NCI-H510A treated with DMSO at 0.1 percent for 48 hours (cell line): Measurements from ENCODE around the gene MCF2L.
A peak's percentile ranks its signal among the peaks of the same experiment; 100 is the strongest.
"Not testable (repeated sequence)": the region's sequence is repeated elsewhere in the genome, so short reads cannot be mapped to it uniquely, and the experiment has no call there.

Experiments used
- DNase-seq: peaks from one replicate; lab custom pipeline; 2025; lab: John Stamatoyannopoulos, UW

Gene MCF2L

DNA sequence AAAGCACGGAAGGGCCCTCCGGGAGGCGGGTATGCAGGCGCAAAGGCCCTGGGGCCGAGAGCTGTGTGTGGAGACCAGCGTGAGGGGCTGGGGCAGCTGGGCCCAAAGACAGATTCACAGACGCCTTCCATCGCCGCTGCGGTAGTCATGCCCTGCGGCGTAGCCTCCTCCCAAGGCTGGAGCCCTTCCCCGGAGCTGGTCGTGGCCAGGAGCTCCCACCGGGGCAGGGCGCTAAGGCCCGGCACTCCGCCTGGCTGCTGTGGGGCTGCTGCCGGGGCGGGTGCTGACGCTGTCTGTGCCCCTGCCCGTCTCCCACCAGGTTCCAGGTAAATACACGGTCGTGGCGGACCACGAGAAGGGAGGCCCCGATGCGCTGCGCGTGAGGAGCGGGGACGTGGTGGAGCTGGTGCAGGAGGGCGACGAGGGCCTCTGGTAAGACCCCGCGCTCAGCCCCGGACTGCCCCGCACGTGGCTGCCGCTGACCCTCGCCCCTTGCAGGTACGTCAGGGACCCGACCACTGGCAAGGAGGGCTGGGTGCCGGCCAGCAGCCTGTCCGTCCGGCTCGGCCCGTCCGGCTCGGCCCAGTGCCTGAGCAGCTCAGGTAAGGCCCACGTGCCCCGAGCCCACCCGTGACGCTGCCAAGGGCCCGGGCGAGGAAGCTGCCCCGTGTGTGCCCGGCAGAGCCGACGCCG is 127.2 kb downstream of the MCF2L start:
- DNase-seq = no peak

GRCh38 chr13:113096745-113097305 is 127.8 kb downstream of the MCF2L start:
- DNase-seq = no peak

GRCh38 chr13:113097651-113098050 is 128.6 kb downstream of the MCF2L start:
- DNase-seq = no peak

DNA sequence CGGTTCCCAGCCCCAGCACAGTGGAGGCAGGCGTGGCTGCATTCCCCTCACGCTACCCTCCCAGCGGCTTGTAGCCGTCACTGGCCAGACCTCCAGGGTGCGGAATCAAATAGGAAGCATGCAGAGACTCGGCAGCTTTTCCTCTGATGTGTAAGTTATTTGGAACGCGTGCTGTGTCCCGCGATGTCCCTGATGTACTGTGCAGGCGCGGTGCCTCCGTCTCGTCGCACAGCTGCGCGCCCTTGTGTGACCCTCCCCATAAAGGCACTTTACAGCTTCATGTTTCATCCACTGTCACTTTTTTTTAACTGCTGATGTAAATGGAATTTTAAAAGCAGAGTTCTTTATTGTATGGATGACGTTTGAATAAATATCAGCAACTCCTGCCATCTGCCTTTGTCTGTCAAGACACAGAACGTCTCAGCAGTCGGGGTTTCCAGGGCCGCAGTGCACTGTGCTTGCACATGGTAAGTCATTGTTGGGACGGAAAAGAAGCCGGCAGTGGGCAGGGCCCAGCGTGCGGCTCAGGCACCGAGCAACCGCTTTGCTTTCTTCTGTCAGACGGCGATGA is 129.2 kb downstream of the MCF2L start:
- no peak for DNase-seq

GRCh38 chr13:113099142-113099541 is 130.1 kb downstream of the MCF2L start:
- DNase-seq = no peak

DNA sequence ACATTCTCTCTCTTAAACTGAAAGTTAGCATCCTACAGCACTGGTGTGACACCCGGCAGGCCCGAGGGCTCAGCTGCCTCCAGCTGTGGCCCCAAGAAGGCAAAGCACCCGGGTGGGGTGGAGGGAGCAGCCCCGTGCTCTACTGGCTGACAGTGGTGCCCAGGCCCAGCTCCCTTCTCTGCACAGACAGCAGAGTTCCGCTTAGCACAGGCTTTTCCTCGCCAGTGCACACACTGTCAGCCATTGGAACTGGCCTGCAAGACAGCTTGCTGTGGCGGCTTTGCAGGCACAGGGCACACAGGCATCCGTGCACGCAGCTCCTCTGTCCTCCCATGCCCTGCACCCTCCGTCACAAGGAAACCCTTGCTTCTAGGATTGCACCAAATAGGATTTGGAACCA is 133.3 kb downstream of the MCF2L start:
- DNase-seq = not testable (repeated sequence)

DNA sequence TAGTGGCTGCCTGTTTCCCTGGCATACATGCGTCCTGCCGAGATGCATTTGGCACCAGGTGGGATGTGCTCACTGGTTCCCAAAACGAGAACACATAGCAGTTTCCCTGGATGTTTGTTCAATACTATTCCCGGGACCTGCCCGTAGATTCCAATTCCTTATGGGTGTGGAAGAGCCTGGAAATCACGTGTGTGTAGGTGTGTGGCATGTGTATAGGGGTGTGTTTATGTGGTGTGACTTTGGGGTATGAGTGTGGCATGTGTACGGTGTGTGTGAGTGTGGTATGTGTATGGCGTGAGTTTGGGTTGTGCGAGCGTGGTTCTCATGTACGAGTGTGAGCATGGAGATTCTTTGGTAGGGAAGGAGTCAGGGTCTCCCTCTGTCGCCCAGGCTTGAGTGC is 133.7 kb downstream of the MCF2L start:
- DNase-seq = no peak

GRCh38 chr13:113103646-113104045 is 134.6 kb downstream of the MCF2L start:
- DNase-seq = no peak

GRCh38 chr13:113105032-113105920 is 136.3 kb downstream of the MCF2L start, which contains the start of gene F7:
Gene F7, plus strand, starts transcription at chr13:113105791. Its CDS starts 51 bp downstream, at chr13:113105842.
- DNase-seq = peak; percentile 19

DNA sequence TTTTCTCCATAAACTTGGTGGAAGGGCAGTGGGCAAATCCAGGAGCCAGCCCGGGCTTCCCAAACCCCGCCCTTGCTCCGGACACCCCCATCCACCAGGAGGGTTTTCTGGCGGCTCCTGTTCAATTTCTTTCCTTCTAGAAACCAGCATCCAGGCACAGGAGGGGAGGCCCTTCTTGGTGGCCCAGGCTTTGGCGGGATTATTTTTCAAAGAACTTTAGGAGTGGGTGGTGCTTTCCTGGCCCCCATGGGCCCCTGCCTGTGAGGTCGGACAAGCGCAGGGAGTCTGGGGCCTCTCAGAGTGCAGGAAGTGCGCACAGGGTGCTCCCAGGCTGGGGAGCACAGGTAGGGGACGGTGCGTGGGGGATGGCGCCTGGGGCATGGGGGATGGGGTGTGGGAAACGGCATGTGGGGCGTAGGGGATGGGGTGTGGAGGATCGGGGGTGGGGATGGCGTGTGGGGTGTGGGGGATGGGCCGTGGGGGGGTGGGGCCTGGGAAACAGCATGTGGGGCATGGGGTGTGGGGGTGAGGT is 137.0 kb downstream of the MCF2L start:
- DNase-seq = no peak

DNA sequence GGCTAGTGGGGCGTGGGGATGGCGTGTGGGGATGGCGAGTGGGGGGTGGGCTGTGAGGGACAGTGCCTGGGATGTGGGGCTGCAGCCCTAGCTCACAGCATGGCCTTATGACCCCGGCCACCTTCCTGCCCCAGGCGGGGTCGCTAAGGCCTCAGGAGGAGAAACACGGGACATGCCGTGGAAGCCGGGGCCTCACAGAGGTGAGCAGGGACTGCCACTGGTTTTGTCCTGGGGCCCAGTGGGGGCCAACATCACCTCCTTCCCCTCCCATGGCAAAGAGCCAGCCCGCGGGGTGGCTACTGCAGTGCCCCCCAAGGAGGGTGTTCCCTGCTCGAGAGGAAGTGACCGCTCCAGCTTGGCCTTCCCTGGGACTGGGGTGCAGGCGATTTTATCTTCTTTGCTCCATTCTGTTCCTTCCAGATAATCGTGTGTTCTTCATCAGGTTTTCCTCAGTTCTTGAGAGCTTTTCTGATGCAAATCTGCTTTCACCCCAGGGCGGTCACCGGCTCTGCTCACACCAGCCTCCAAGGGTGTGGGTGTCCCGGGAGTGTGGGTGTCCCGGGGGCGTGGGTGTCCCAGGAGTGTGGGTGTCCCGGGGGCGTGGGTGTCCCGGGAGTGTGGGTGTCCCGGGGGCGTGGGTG is 137.8 kb downstream of the MCF2L start:
- no peak for DNase-seq

- not testable (repeated sequence) for DNase-seq
These were observed 139.5 kb downstream of the MCF2L start for GRCh38 chr13:113108521-113108920.

- no peak for DNase-seq
These were observed 140.4 kb downstream of the MCF2L start for GRCh38 chr13:113109151-113110047.

- no peak for DNase-seq
These were observed 141.2 kb downstream of the MCF2L start for GRCh38 chr13:113110048-113110851.

- no peak for DNase-seq
These were observed 141.9 kb downstream of the MCF2L start for GRCh38 chr13:113110852-113111315.

- not testable (repeated sequence) for DNase-seq
These were observed 142.8 kb downstream of the MCF2L start for GRCh38 chr13:113111821-113112220.

- not testable (repeated sequence) for DNase-seq
These were observed 143.5 kb downstream of the MCF2L start for GRCh38 chr13:113112475-113112874.

- no peak for DNase-seq
These were observed 144.2 kb downstream of the MCF2L start for GRCh38 chr13:113112893-113113845.
